Suprapubic skin (tissue), 4 donors: ENCODE results near the gene HERC3. TPM values are rescaled to one million over a fixed set of nuclear protein-coding genes. Genes with fewer than 3 reads are reported as not detected.

Experiments
- DNase-seq, 2 donors: peaks; one replicate each; pipeline ENCODE4 v3.0.0-alpha.2; 2019; ENCODE audit warnings: low spot score in 2 of 2
- H3K27ac ChIP-seq: fragments of 200-600 bp; sonication (generic); one replicate; pipeline ENCODE4 v1.5.1; 2019
- H3K27me3 ChIP-seq: fragments of 200-600 bp; sonication (generic); one replicate; pipeline ENCODE4 v1.5.1; 2019
- H3K36me3 ChIP-seq: fragments of 200-600 bp; sonication (generic); one replicate; pipeline ENCODE4 v1.5.1; 2019
- H3K4me1 ChIP-seq: fragments of 200-600 bp; sonication (generic); one replicate; pipeline ENCODE4 v1.5.1; 2019
- H3K4me3 ChIP-seq: fragments of 200-600 bp; sonication (generic); one replicate; pipeline ENCODE4 v1.5.1; 2019; ENCODE audit warnings: mild to moderate bottlenecking
- H3K9me3 ChIP-seq: fragments of 200-600 bp; sonication (generic); one replicate; pipeline ENCODE4 v1.5.1; 2019
- CTCF ChIP-seq, 2 donors: fragments of 200-600 bp in 1 of 2; fragments of 450-650 bp in 1 of 2; sonication (generic) in 1 of 2; IDR thresholded peaks; one replicate each; pipeline ENCODE4 v1.5.1; 2016 to 2019; ENCODE audit warnings: antibody characterized with exemption in 2 of 2, mild to moderate bottlenecking in 1 of 2, moderate library complexity in 1 of 2
- EP300 ChIP-seq: sonication (generic); formaldehyde crosslinking; IDR thresholded peaks from one replicate; pipeline ENCODE4 v1.6.1; 2017; ENCODE audit warnings: antibody characterized with exemption
- POLR2A ChIP-seq, 2 donors: fragments of 450-650 bp; IDR thresholded peaks; one replicate each; pipeline ENCODE4 v1.6.1; 2017; ENCODE audit warnings: antibody characterized with exemption in 2 of 2, mild to moderate bottlenecking in 2 of 2, moderate library complexity in 2 of 2
- POLR2AphosphoS5 ChIP-seq, 3 donors: sonication (generic); formaldehyde crosslinking; IDR thresholded peaks; one replicate each; pipeline ENCODE4 v1.6.1; 2017; ENCODE audit warnings: antibody characterized with exemption in 3 of 3
- WGBS: methylation state at CpG from one replicate; pipeline ENCODE4 v1.1.5; 2018; 5-methylcytosine and 5-hydroxymethylcytosine counted together
- total RNA-seq, 4 donors: library from RNA; depleted of rRNA; stranded (reverse); fragments of >200 nt; gene quantifications; one replicate each; pipeline ENCODE4 v1.1.0, GENCODE V29; 2016

The HERC3 gene
- total RNA-seq, 4 donors from 2014 or later, result 41.6 to 110 (median 48.0) TPM

GRCh38 chr4:88744609-88745008 lies 152.3 kb downstream of the HERC3 start:
- no peak for TF ChIP-seq POLR2A (IDR thresholded peaks at IDR 0.05)
- TF ChIP-seq EP300, result no peak
- no peak for TF ChIP-seq CTCF (IDR thresholded peaks at IDR 0.05)
- TF ChIP-seq POLR2AphosphoS5 (IDR thresholded peaks at IDR 0.05), result no peak
- no peaks in the 10 kb centered on the region for H3K9me3 ChIP-seq
- peaks cover 4% of the 10 kb centered on the region for H3K4me1 ChIP-seq
- no peak overlapping the region for H3K4me3 ChIP-seq
- no peak overlapping the region for H3K27ac ChIP-seq
- peaks cover 67% of the 10 kb centered on the region for H3K36me3 ChIP-seq
- WGBS, result 98% methylated on average over 3 of the region's 3 CpGs
- no peak for DNase-seq
- H3K27me3 ChIP-seq, result no peaks in the 10 kb centered on the region

GRCh38 chr4:88745175-88745574 lies 152.9 kb downstream of the HERC3 start:
- H3K27ac ChIP-seq, result no peak overlapping the region
- no peak for TF ChIP-seq POLR2AphosphoS5 (IDR thresholded peaks at IDR 0.05)
- no peak for TF ChIP-seq POLR2A (IDR thresholded peaks at IDR 0.05)
- TF ChIP-seq EP300, result no peak
- no peak for TF ChIP-seq CTCF (IDR thresholded peaks at IDR 0.05)
- H3K36me3 ChIP-seq, result peaks cover 72% of the 10 kb centered on the region
- no peaks in the 10 kb centered on the region for H3K27me3 ChIP-seq
- no peak overlapping the region for H3K4me3 ChIP-seq
- DNase-seq, result no peak
- peaks cover 4% of the 10 kb centered on the region for H3K4me1 ChIP-seq
- WGBS, result 92% methylated on average over 1 of the region's 1 CpG
- no peaks in the 10 kb centered on the region for H3K9me3 ChIP-seq

GRCh38 chr4:88745581-88746163 lies 153.4 kb downstream of the HERC3 start:
- WGBS, result 62% methylated on average over 1 of the region's 1 CpG
- H3K27me3 ChIP-seq, result no peaks in the 10 kb centered on the region
- peaks cover 4% of the 10 kb centered on the region for H3K4me1 ChIP-seq
- H3K36me3 ChIP-seq, result peaks cover 72% of the 10 kb centered on the region
- H3K27ac ChIP-seq, result no peak overlapping the region
- H3K4me3 ChIP-seq, result no peak overlapping the region
- H3K9me3 ChIP-seq, result no peaks in the 10 kb centered on the region
- DNase-seq, result no peak
- no peak for TF ChIP-seq CTCF (IDR thresholded peaks at IDR 0.05)
- TF ChIP-seq POLR2AphosphoS5 (IDR thresholded peaks at IDR 0.05), result no peak
- TF ChIP-seq EP300, result no peak
- no peak for TF ChIP-seq POLR2A (IDR thresholded peaks at IDR 0.05)

- Histone ChIP-seq H3K4me1 (peaks cover 4% of the 10 kb centered on the region), H3K4me3 (no peak overlapping the region), H3K27ac (no peak overlapping the region), H3K9me3 (no peaks in the 10 kb centered on the region), H3K36me3 (peaks cover 72% of the 10 kb centered on the region), H3K27me3 (no peaks in the 10 kb centered on the region)
- DNase-seq, result no peak
- WGBS, result 50% methylated on average over 5 of the region's 5 CpGs
- no peak for TF ChIP-seq POLR2A (IDR thresholded peaks at IDR 0.05)
- no peak for TF ChIP-seq EP300
Observed at GRCh38 chr4:88746206-88746605, 153.9 kb downstream of the HERC3 start.

GRCh38 chr4:88747351-88747750 lies 155.1 kb downstream of the HERC3 start:
- Histone ChIP-seq H3K36me3 (peaks cover 75% of the 10 kb centered on the region), H3K27ac (no peak overlapping the region), H3K4me1 (peaks cover 4% of the 10 kb centered on the region), H3K27me3 (no peaks in the 10 kb centered on the region), H3K9me3 (no peaks in the 10 kb centered on the region), H3K4me3 (no peak overlapping the region)
- 87% methylated on average over 7 of the region's 7 CpGs for WGBS
- no peak for DNase-seq
- TF ChIP-seq CTCF (IDR thresholded peaks at IDR 0.05), result no peak
- TF ChIP-seq POLR2A (IDR thresholded peaks at IDR 0.05), result no peak
- no peak for TF ChIP-seq POLR2AphosphoS5 (IDR thresholded peaks at IDR 0.05)
- no peak for TF ChIP-seq EP300

- H3K4me1 ChIP-seq, result peaks cover 2% of the 10 kb centered on the region
- no peaks in the 10 kb centered on the region for H3K9me3 ChIP-seq
- WGBS, result 97% methylated on average over 10 of the region's 10 CpGs
- no peak for DNase-seq
- no peak overlapping the region for H3K27ac ChIP-seq
- H3K27me3 ChIP-seq, result no peaks in the 10 kb centered on the region
- no peak for TF ChIP-seq POLR2A (IDR thresholded peaks at IDR 0.05)
- no peak for TF ChIP-seq POLR2AphosphoS5 (IDR thresholded peaks at IDR 0.05)
- no peak for TF ChIP-seq CTCF (IDR thresholded peaks at IDR 0.05)
- TF ChIP-seq EP300, result no peak
- H3K4me3 ChIP-seq, result no peak overlapping the region
- peaks cover 56% of the 10 kb centered on the region for H3K36me3 ChIP-seq
Observed at GRCh38 chr4:88750369-88750768, 158.1 kb downstream of the HERC3 start.
